ENCODE results near the gene LIX1L. TPM values are rescaled to one million over a fixed set of nuclear protein-coding genes. Genes with fewer than 3 reads are reported as not detected.

LIX1L gene
- total and polyA plus RNA-seq, 2 donors (not counting 1 experiment from before 2014, with no cell fraction given): 14.4 to 31.7 TPM

- Histone ChIP-seq H3K36me3 (replicated peaks in 1 of 2; ENCODE audit: control extremely low read depth in 1 of 2, control insufficient read depth in 1 of 2, extremely low read depth in 1 of 2, insufficient read depth in 2 of 2, low read length in 1 of 2) (peaks cover 0 to 1% of the 10 kb centered on the region in 2 experiments), H3K27ac (ENCODE audit: low read length in 2 of 2) (no peak overlapping the region), H4K20me1 (ENCODE audit: control insufficient read depth, insufficient read depth, low read length, poor library complexity, severe bottlenecking) (peaks cover 5% of the 10 kb centered on the region), H3K4me2 (replicated peaks; ENCODE audit: low read depth, low read length, poor library complexity, severe bottlenecking) (peak overlapping the region; percentile 89), H3K4me3 (ENCODE audit: control extremely low read depth in 1 of 5, extremely low read depth in 1 of 5, insufficient read depth in 1 of 5, low read depth in 2 of 5, low read length in 4 of 5) (no peak overlapping the region), H3K9me3 (ENCODE audit: control extremely low read depth in 1 of 3, control insufficient read depth in 2 of 3, insufficient read depth in 1 of 3, low read length in 2 of 3) (no peaks in the 10 kb centered on the region), H3K9ac (ENCODE audit: low read length) (no peak overlapping the region), H2AFZ (ENCODE audit: insufficient read depth, low read depth, low read length, poor library complexity, severe bottlenecking) (no peak overlapping the region), H3K4me1 (ENCODE audit: control insufficient read depth in 2 of 2, insufficient read depth in 2 of 2, low read length in 2 of 2) (peaks cover 59 to 81% of the 10 kb centered on the region in 2 donors), H3K79me2 (ENCODE audit: control insufficient read depth, insufficient read depth, low read length) (peaks cover 58% of the 10 kb centered on the region), H3K27me3 (replicated peaks in 1 of 4; ENCODE audit: control extremely low read depth in 1 of 4, control insufficient read depth in 3 of 4, insufficient read depth in 4 of 4, low read length in 3 of 4) (no peaks in the 10 kb centered on the region)
- peak overlapping the region; percentile 99 for H3K4me3 Mint-ChIP-seq
- POLR2A ChIA-PET: interaction anchor here (1.2 to 2.5 kb wide), 2 partner anchors 31 to 32 kb away, joined by 5 to 41 read pairs; partner anchors contain the start of gene RBM8A
- H3K9me3 Mint-ChIP-seq (ENCODE audit: insufficient read depth): no peaks in the 10 kb centered on the region
- ATAC-seq (ENCODE audit: low read depth): no peak
- peak; percentile 22 for DNase-seq
- TF ChIP-seq EZH2 (IDR thresholded peaks at IDR 0.05; ENCODE audit: borderline replicate concordance, insufficient read depth, low read depth, low read length, poor library complexity, severe bottlenecking) (no peak), CTCF (IDR thresholded peaks at IDR 0.05) (no peak)
- CTCF ChIA-PET: interaction anchor here (2.3 to 4.4 kb wide), 3 partner anchors 19 to 48 kb away, joined by 7 to 34 read pairs (median 10); partner anchors contain the start of gene RBM8A
- H3K4me1 Mint-ChIP-seq: peaks cover 87% of the 10 kb centered on the region
- peak overlapping the region; percentile 69 for H3K27ac Mint-ChIP-seq
- intact Hi-C loops (cut with micrococcal nuclease): no loop called here
- H3K27me3 Mint-ChIP-seq: no peaks in the 10 kb centered on the region
Measured at GRCh38 chr1:145959333-145959732, 1.5 kb upstream of the LIX1L start.

DNA sequence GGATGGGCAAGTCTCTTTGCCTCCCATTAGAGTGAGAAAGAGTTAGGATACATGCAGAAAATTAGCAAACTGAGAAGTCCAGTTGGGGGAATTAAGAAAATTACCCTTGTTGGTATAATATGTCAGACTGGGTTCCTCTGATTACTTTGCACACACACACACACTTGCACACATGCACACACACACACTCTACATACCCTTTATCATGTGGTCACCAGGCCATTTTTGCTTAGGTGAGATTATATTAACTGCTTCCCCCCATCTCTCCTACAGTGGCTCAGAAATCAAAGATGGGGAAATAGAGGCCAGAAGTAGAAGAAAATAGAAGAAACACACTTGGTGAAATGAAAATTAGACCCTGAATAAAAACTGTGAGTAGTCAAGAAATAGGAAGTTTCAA lies 917 bp upstream of the LIX1L start:
- DNase-seq: peak; percentile 24
- H3K27ac ChIP-seq (ENCODE audit: low read length in 2 of 2): no peak overlapping the region
- H3K9me3 ChIP-seq (ENCODE audit: control extremely low read depth in 1 of 3, control insufficient read depth in 2 of 3, insufficient read depth in 1 of 3, low read length in 2 of 3): no peaks in the 10 kb centered on the region
- H3K27me3 ChIP-seq (replicated peaks in 1 of 4; ENCODE audit: control extremely low read depth in 1 of 4, control insufficient read depth in 3 of 4, insufficient read depth in 4 of 4, low read length in 3 of 4): no peaks in the 10 kb centered on the region
- intact Hi-C loops (cut with micrococcal nuclease): loop anchor here (1.0 kb wide), 5 partner anchors 21 to 40 kb away; partner anchors contain the start of genes PEX11B, RBM8A and TXNIP
- H2AFZ ChIP-seq (ENCODE audit: insufficient read depth, low read depth, low read length, poor library complexity, severe bottlenecking): peak overlapping the region; percentile 85
- H3K4me1 ChIP-seq (ENCODE audit: control insufficient read depth in 2 of 2, insufficient read depth in 2 of 2, low read length in 2 of 2): peaks cover 55 to 75% of the 10 kb centered on the region in 2 donors
- TF ChIP-seq CTCF (IDR thresholded peaks at IDR 0.05): no peak
- TF ChIP-seq EZH2 (IDR thresholded peaks at IDR 0.05; ENCODE audit: borderline replicate concordance, insufficient read depth, low read depth, low read length, poor library complexity, severe bottlenecking): no peak
- H3K4me2 ChIP-seq (replicated peaks; ENCODE audit: low read depth, low read length, poor library complexity, severe bottlenecking): peak overlapping the region; percentile 90
- H3K27ac Mint-ChIP-seq: peak overlapping the region; percentile 5
- CTCF ChIA-PET: interaction anchor here (0.9 to 4.4 kb wide), 11 partner anchors 8 to 113 kb away, joined by 5 to 34 read pairs (median 7); partner anchors contain the start of genes NUDT17, RBM8A and TXNIP
- peaks cover 1 to 4% of the 10 kb centered on the region in 2 experiments for H3K36me3 ChIP-seq (replicated peaks in 1 of 2; ENCODE audit: control extremely low read depth in 1 of 2, control insufficient read depth in 1 of 2, extremely low read depth in 1 of 2, insufficient read depth in 2 of 2, low read length in 1 of 2)
- peaks cover 55% of the 10 kb centered on the region for H3K79me2 ChIP-seq (ENCODE audit: control insufficient read depth, insufficient read depth, low read length)
- no peaks in the 10 kb centered on the region for H3K9me3 Mint-ChIP-seq (ENCODE audit: insufficient read depth)
- no peaks in the 10 kb centered on the region for H3K27me3 Mint-ChIP-seq
- H3K9ac ChIP-seq (ENCODE audit: low read length): no peak overlapping the region
- ATAC-seq (ENCODE audit: low read depth): no peak
- peaks cover 5% of the 10 kb centered on the region for H4K20me1 ChIP-seq (ENCODE audit: control insufficient read depth, insufficient read depth, low read length, poor library complexity, severe bottlenecking)
- peak overlapping the region; percentile 99 for H3K4me3 Mint-ChIP-seq
- H3K4me1 Mint-ChIP-seq: peaks cover 85% of the 10 kb centered on the region
- no peak overlapping the region for H3K4me3 ChIP-seq (ENCODE audit: control extremely low read depth in 1 of 5, extremely low read depth in 1 of 5, insufficient read depth in 1 of 5, low read depth in 2 of 5, low read length in 4 of 5)
- POLR2A ChIA-PET: interaction anchor here (0.6 to 2.5 kb wide), 5 partner anchors 9 to 93 kb away, joined by 3 to 41 read pairs (median 10); partner anchors contain the start of gene RBM8A
